A673 (cell line): Measurements from ENCODE around the gene ELOVL5.

ENCODE experiments used
- CTCF ChIP-seq: fragments of 300-800, 200-600 bp; sonication (generic); conservative IDR thresholded peaks from 2 replicates; pipeline ENCODE4 v1.5.1; 2017; ENCODE audit warnings: low read depth, mild to moderate bottlenecking, antibody characterized with exemption, low read length, moderate library complexity, mixed read lengths
- EZH2 ChIP-seq: fragments of 200-600 bp; sonication (generic); IDR thresholded peaks from 2 replicates; pipeline ENCODE4 v1.6.1; 2017; ENCODE audit warnings: borderline replicate concordance, low read depth, mild to moderate bottlenecking, mixed read lengths, antibody characterized with exemption, low read length; ENCODE audit not compliant: poor library complexity, severe bottlenecking

GRCh38 chr6:53279293-53279692, 69.5 kb downstream of the ELOVL5 start:
- TF ChIP-seq CTCF (no peak), EZH2 (no peak)
